ENCODE data around the gene C13orf46. TPM values are rescaled to one million over a fixed set of nuclear protein-coding genes. Genes with fewer than 3 reads are reported as not detected.

Gene C13orf46
- polyA plus RNA-seq, 1 donor (not counting 4 experiments of a cell fraction or from before 2014, with no cell fraction given), result not detected

DNA sequence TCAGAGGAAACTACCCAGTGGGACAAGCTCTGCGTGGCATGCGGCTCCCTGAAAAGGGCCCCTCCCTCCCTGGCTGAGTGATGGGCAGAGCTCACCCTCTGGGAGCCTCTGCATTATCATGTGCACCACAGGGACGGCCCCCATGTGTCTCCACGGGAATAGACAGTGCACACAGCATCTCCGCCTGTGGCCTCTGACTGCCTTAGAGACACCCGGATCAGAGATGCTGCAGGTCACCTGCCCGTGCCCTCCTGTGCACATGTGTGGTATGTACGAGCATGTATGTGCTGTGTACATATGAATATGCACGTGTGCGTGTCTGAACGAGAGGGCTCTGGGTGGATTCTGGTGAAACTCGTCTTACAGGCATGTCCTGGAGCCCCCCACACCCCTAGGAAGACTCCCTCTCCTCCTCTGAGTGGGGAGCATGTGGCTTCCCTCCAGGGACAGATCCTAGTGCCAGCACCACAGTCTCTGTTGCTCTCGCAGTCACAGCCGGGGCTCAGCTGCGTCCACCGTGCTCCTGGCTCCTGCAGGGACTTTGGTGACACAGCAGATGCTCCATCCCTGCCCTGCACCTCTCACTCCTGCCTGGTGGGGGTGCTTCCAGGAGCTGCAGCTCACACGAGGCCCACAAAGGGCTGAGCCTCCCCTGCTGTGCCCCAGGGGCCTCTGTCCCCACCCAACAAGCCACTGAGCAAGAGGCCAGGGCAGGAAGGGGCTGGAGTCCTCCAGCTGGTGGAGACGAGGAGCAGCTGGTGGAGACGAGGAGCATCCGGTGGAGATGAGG lies 19.6 kb downstream of the C13orf46 start:
- H2AFZ ChIP-seq (ENCODE audit: control insufficient read depth, low read length), result no peak overlapping the region
- H3K79me2 ChIP-seq (ENCODE audit: control insufficient read depth, insufficient read depth, low read length), result no peaks in the 10 kb centered on the region
- DNase-seq (ENCODE audit: low read depth, low spot score) (no peak), FAIRE-seq (no peak)
- no peaks in the 10 kb centered on the region for H3K9me1 ChIP-seq (ENCODE audit: control insufficient read depth, extremely low read depth, insufficient read depth, low read length)
- no peaks in the 10 kb centered on the region for H3K36me3 ChIP-seq (ENCODE audit: control insufficient read depth in 2 of 2, extremely low read depth in 1 of 2, insufficient read depth in 2 of 2, low read length in 2 of 2)
- H3K27ac ChIP-seq (ENCODE audit: control insufficient read depth, insufficient read depth, low read length), result no peak overlapping the region
- H3K4me3 ChIP-seq (ENCODE audit: control insufficient read depth in 2 of 3, extremely low read depth in 1 of 3, insufficient read depth in 2 of 3, low read depth in 1 of 3, low read length in 3 of 3), result no peak overlapping the region
- dilution Hi-C loops (cut with MboI; ENCODE audit: extremely low pct_ligation_motif_present, low sequenced_read_pairs), result no loop called here
- H3K4me1 ChIP-seq (ENCODE audit: control insufficient read depth, extremely low read depth, insufficient read depth, low read length), result no peaks in the 10 kb centered on the region
- no peaks in the 10 kb centered on the region for H4K20me1 ChIP-seq (ENCODE audit: control insufficient read depth, extremely low read depth, insufficient read depth, low read length)
- TF ChIP-seq EZH2 (IDR thresholded peaks at IDR 0.05; ENCODE audit: low read length) (no peak), CTCF (optimal IDR thresholded peaks at IDR 0.05 in 1 of 3, IDR thresholded peaks at IDR 0.05 in 1 of 3, conservative IDR thresholded peaks at IDR 0.05 in 1 of 3; ENCODE audit: extremely low read depth in 1 of 3, insufficient read depth in 2 of 3, low read length in 3 of 3) (peak in 1 of 3 experiments; percentile 2)
- H3K4me2 ChIP-seq (ENCODE audit: control insufficient read depth, extremely low read depth, insufficient read depth, low read depth, low read length), result no peak overlapping the region
- H3K9ac ChIP-seq (ENCODE audit: control insufficient read depth, extremely low read depth, insufficient read depth, low read length), result no peak overlapping the region
- H3K9me3 ChIP-seq (ENCODE audit: control insufficient read depth, low read depth, low read length), result peaks cover 7% of the 10 kb centered on the region
- H3K27me3 ChIP-seq (ENCODE audit: control insufficient read depth, extremely low read depth, insufficient read depth, low read length), result peaks cover 5% of the 10 kb centered on the region

- Histone ChIP-seq H4K20me1 (ENCODE audit: control insufficient read depth, extremely low read depth, insufficient read depth, low read length) (no peaks in the 10 kb centered on the region), H3K36me3 (ENCODE audit: control insufficient read depth in 2 of 2, extremely low read depth in 1 of 2, insufficient read depth in 2 of 2, low read length in 2 of 2) (no peaks in the 10 kb centered on the region), H3K27me3 (ENCODE audit: control insufficient read depth, extremely low read depth, insufficient read depth, low read length) (peaks cover 5% of the 10 kb centered on the region), H3K79me2 (ENCODE audit: control insufficient read depth, insufficient read depth, low read length) (no peaks in the 10 kb centered on the region), H3K9ac (ENCODE audit: control insufficient read depth, extremely low read depth, insufficient read depth, low read length) (no peak overlapping the region), H3K4me1 (ENCODE audit: control insufficient read depth, extremely low read depth, insufficient read depth, low read length) (no peaks in the 10 kb centered on the region), H3K9me3 (ENCODE audit: control insufficient read depth, low read depth, low read length) (peaks cover 6% of the 10 kb centered on the region), H3K9me1 (ENCODE audit: control insufficient read depth, extremely low read depth, insufficient read depth, low read length) (no peaks in the 10 kb centered on the region), H3K27ac (ENCODE audit: control insufficient read depth, insufficient read depth, low read length) (no peak overlapping the region), H3K4me3 (ENCODE audit: control insufficient read depth in 2 of 3, extremely low read depth in 1 of 3, insufficient read depth in 2 of 3, low read depth in 1 of 3, low read length in 3 of 3) (no peak overlapping the region), H3K4me2 (ENCODE audit: control insufficient read depth, extremely low read depth, insufficient read depth, low read depth, low read length) (no peak overlapping the region), H2AFZ (ENCODE audit: control insufficient read depth, low read length) (no peak overlapping the region)
- DNase-seq (ENCODE audit: low read depth, low spot score), result no peak
- dilution Hi-C loops (cut with MboI; ENCODE audit: extremely low pct_ligation_motif_present, low sequenced_read_pairs), result no loop called here
- FAIRE-seq, result no peak
- TF ChIP-seq EZH2 (IDR thresholded peaks at IDR 0.05; ENCODE audit: low read length) (no peak), CTCF (optimal IDR thresholded peaks at IDR 0.05 in 1 of 3, IDR thresholded peaks at IDR 0.05 in 1 of 3, conservative IDR thresholded peaks at IDR 0.05 in 1 of 3; ENCODE audit: extremely low read depth in 1 of 3, insufficient read depth in 2 of 3, low read length in 3 of 3) (no peak)
Observed at GRCh38 chr13:113953561-113953960, 20.3 kb downstream of the C13orf46 start.
